Activated T-cell treated with anti-CD3 and anti-CD28 coated beads, Interleukin-2, amount 50 U/mL, for 72 hours (primary cell): ENCODE results near the gene SCRN2. TPM values are rescaled to one million over a fixed set of nuclear protein-coding genes. Genes with fewer than 3 reads are reported as not detected.
A peak's percentile ranks its signal among the peaks of the same experiment; 100 is the strongest.

ENCODE experiments used
- ATAC-seq, 2 donors: fragments of 150-1000 bp; cut with Tn5 transposase; replicated peaks in 1 of 2; 2 replicates each; pipeline ENCODE4 v1.10.0; 2021; ENCODE audit warnings: moderate library complexity in 2 of 2, mild to moderate bottlenecking in 1 of 2
- DNase-seq, 2 donors: peaks; one replicate each; pipeline ENCODE4 v3.0.0; 2021 to 2022; ENCODE audit warnings: mixed read lengths in 1 of 2
- H3K27ac Mint-ChIP-seq: one replicate; pipeline ENCODE4 v1.8.0; 2022; ENCODE audit warnings: mild to moderate bottlenecking, moderate library complexity, mixed read lengths
- H3K27me3 Mint-ChIP-seq: one replicate; pipeline ENCODE4 v1.8.0; 2022; ENCODE audit warnings: low read depth, mixed read lengths
- H3K36me3 Mint-ChIP-seq, 2 donors: one replicate each; pipeline ENCODE4 v1.8.0; 2022; ENCODE audit warnings: mixed read lengths in 2 of 2, mild to moderate bottlenecking in 1 of 2; ENCODE audit not compliant: insufficient read depth in 2 of 2
- H3K4me1 Mint-ChIP-seq: one replicate; pipeline ENCODE4 v1.8.0; 2022; ENCODE audit warnings: low read depth, mixed read lengths
- H3K4me3 Mint-ChIP-seq, 2 donors: one replicate each; pipeline ENCODE4 v1.8.0; 2022; ENCODE audit warnings: mild to moderate bottlenecking in 2 of 2, mixed read lengths in 2 of 2, moderate library complexity in 2 of 2
- H3K9me3 Mint-ChIP-seq, 2 donors: one replicate each; pipeline ENCODE4 v1.8.0; 2022; ENCODE audit warnings: mixed read lengths in 2 of 2
- total RNA-seq, 2 donors: library from RNA; stranded (reverse); gene quantifications; one replicate each; pipeline ENCODE4 v1.2.3, GENCODE V29; 2022

SCRN2 gene
- 10 to 100 TPM; 16.1 to 17.6 TPM for total RNA-seq

- DNase-seq (peak; percentile 93 to 97), ATAC-seq (peak; percentile 92 to 94)
- Mint-ChIP-seq H3K4me1 (peaks cover 38% of the 10 kb centered on the region), H3K9me3 (no peaks in the 10 kb centered on the region), H3K27ac (peak within 1 kb of the TSS; percentile 27), H3K36me3 (peaks cover 0 to 1% of the 10 kb centered on the region in 2 donors), H3K27me3 (peaks cover 19% of the 10 kb centered on the region), H3K4me3 (peak within 1 kb of the TSS; percentile 90 to 99)
Observed at GRCh38 chr17:47840742-47841487, at the start of gene SCRN2. Gene SCRN2, minus strand, starts transcription at chr17:47841273. Its CDS starts 430 bp downstream, at chr17:47840843.

DNA sequence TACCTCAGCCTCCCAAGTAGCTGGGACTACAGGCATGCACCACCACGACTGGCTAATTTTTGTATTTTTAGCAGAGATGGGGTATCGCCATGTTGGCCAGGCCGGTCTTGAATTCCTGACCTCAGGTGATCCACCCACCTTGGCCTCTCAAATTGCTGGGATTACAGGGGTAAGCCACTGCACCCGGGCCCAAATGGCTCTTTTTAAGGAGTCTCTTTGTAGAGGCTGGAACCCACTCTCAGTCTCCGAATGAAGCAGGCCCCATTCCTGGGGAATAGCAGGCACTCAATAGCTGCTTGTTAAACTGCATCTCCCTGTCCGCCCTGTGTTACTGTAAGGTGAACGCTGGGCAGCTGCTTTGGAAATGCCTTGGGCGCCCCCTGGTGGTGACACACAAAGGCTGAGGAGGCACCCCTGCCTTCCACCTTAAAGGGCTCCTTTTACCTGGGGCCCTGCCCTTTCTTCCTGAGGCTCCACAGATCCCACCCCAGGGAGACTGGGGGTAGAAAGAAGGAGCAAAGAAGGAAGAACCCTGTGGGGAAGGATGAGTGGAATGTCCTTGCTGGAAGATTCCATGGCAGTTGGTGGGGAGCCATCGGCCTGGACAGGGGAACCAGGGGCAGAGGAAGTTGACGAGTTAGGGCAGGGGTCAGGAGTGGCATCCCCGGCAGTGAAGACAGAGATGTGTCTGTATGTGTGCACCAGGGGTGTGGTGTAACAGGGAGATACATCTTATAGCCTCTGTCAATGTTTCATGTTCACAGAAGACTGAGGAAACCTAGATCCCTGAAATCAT, 48.9 kb upstream of the SCRN2 start:
- no peaks in the 10 kb centered on the region for H3K36me3 Mint-ChIP-seq
- no peak overlapping the region for H3K4me3 Mint-ChIP-seq
- peaks cover 22% of the 10 kb centered on the region for H3K4me1 Mint-ChIP-seq
- no peaks in the 10 kb centered on the region for H3K27me3 Mint-ChIP-seq
- no peak overlapping the region for H3K27ac Mint-ChIP-seq
- ATAC-seq, result peak; percentile 98
- peak; percentile 90 to 93 for DNase-seq
- no peaks in the 10 kb centered on the region for H3K9me3 Mint-ChIP-seq

- no peaks in the 10 kb centered on the region for H3K27me3 Mint-ChIP-seq
- no peaks in the 10 kb centered on the region for H3K36me3 Mint-ChIP-seq
- peaks cover 18% of the 10 kb centered on the region for H3K4me1 Mint-ChIP-seq
- H3K27ac Mint-ChIP-seq, result no peak overlapping the region
- no peaks in the 10 kb centered on the region for H3K9me3 Mint-ChIP-seq
- no peak for ATAC-seq
- no peak overlapping the region for H3K4me3 Mint-ChIP-seq
- DNase-seq, result no peak
Observed at GRCh38 chr17:47888293-47888692, 47.2 kb upstream of the SCRN2 start.

DNA sequence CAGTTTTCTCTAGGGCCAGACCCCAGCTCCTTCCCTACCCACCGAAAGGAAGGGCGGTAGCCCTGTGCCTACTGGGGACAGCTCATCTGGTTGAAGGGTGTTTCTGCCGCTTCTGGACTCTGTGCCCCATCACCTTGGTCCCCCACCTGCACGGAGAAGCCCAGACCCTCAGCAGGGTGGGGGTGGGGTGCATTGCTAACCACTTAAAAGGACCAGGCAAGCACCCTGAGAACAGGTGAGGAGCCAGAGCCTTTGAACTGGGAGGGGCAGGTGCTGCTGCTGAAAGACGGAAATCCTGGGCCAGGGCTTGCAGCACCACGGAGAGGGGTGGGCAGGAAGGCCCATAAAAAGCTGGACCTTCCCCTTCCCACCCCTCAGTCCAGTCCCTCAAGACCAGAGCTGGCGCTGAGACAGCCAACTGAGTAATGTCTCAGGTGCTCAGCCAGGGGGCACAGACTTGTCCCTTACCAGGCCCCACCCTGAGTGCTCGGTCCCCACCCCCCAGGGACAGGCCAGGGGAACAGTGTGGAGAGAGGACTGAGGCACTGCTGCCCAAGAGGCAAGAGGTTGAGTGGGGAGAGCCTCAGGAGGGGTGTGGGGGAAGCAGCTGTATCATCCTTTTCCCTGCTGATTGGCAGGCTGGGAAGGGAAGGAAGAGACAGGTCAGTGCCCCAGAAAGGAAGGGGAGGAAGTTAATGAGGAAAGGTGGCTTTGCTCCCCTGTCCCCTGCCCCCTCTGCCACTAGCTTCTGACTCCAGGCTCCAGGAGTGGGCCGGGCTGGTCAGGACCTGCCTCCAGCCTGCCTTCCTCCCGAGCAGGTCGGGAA, 44.0 kb upstream of the SCRN2 start:
- no peak overlapping the region for H3K27ac Mint-ChIP-seq
- DNase-seq, result no peak
- H3K27me3 Mint-ChIP-seq, result no peaks in the 10 kb centered on the region
- no peak for ATAC-seq
- H3K4me3 Mint-ChIP-seq, result no peak overlapping the region
- peaks cover 20% of the 10 kb centered on the region for H3K4me1 Mint-ChIP-seq
- no peaks in the 10 kb centered on the region for H3K36me3 Mint-ChIP-seq
- H3K9me3 Mint-ChIP-seq, result no peaks in the 10 kb centered on the region

DNA sequence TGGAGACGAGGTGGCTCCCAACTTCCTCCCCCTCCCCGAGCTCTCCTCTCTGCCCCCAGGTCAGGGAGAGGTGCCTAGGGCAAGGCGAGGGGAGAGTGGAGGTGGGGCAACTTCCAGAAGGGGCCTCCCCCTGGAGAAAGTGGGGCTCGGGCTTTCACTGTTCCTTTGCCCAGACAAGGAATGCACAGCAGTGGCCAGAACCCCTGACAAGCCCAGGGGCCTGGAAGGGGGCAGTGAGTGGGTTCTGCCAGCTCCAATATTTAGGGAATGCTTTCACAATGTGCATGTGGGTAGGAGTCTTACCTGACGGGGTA, 43.3 kb upstream of the SCRN2 start:
- H3K4me3 Mint-ChIP-seq, result no peak overlapping the region
- DNase-seq (no peak), ATAC-seq (no peak)
- no peaks in the 10 kb centered on the region for H3K36me3 Mint-ChIP-seq
- no peaks in the 10 kb centered on the region for H3K9me3 Mint-ChIP-seq
- H3K27ac Mint-ChIP-seq, result no peak overlapping the region
- H3K4me1 Mint-ChIP-seq, result peaks cover 20% of the 10 kb centered on the region
- no peaks in the 10 kb centered on the region for H3K27me3 Mint-ChIP-seq

DNA sequence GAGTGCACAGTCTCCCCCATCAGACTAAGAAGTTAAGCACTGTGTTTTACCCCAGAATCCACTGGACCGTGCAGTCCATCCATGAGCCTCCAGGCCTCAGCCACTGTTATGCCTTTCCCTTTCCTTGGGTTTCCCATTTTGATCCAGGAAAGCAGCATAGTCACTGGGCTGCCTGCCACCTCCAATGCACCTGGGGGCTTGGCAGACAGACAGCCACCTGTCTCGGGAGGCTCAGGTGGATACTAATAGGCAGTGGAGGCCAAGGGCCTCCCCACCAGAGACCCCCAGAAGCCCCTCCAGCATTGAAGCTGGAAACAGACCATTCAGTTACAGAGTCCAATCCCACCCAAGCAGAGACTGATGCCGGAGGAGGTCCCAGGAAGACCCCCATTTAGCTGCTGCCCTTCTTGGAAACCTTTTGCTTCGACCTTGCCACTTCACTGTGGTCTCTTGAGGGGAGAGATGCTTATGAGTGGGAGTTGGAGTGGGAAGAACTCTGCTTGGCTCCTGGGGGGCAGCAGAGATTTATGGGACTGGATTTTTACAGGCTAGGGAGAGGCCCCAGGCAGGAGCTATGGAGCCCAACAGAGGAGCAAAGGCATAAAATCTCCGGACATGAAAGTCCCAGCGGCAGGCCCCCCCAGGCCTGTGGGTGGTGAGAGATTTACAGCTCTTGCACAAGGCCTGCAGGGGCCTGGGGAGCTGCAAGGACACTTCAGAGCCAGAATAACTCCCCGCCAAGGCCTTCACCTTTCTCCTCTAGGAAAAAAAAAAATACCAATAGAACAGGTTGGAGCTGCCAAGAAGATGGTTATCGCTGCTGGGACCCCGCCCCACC, 42.7 kb upstream of the SCRN2 start:
- H3K36me3 Mint-ChIP-seq, result no peaks in the 10 kb centered on the region
- no peak for ATAC-seq
- H3K9me3 Mint-ChIP-seq, result no peaks in the 10 kb centered on the region
- H3K27ac Mint-ChIP-seq, result no peak overlapping the region
- H3K4me3 Mint-ChIP-seq, result no peak overlapping the region
- H3K27me3 Mint-ChIP-seq, result no peaks in the 10 kb centered on the region
- no peak for DNase-seq
- peaks cover 26% of the 10 kb centered on the region for H3K4me1 Mint-ChIP-seq

- no peak overlapping the region for H3K27ac Mint-ChIP-seq
- DNase-seq (no peak), ATAC-seq (no peak)
- peaks cover 27% of the 10 kb centered on the region for H3K4me1 Mint-ChIP-seq
- H3K36me3 Mint-ChIP-seq, result no peaks in the 10 kb centered on the region
- H3K27me3 Mint-ChIP-seq, result peaks cover 5% of the 10 kb centered on the region
- H3K9me3 Mint-ChIP-seq, result no peaks in the 10 kb centered on the region
- H3K4me3 Mint-ChIP-seq, result no peak overlapping the region
Observed at GRCh38 chr17:47882695-47883588, 41.9 kb upstream of the SCRN2 start.

GRCh38 chr17:47882247-47882646, 41.2 kb upstream of the SCRN2 start:
- DNase-seq (no peak), ATAC-seq (no peak)
- Mint-ChIP-seq H3K4me3 (no peak overlapping the region), H3K4me1 (peaks cover 27% of the 10 kb centered on the region), H3K27ac (no peak overlapping the region), H3K27me3 (peaks cover 11% of the 10 kb centered on the region), H3K9me3 (no peaks in the 10 kb centered on the region), H3K36me3 (no peaks in the 10 kb centered on the region)

- H3K9me3 Mint-ChIP-seq, result no peaks in the 10 kb centered on the region
- peaks cover 14% of the 10 kb centered on the region for H3K27me3 Mint-ChIP-seq
- H3K4me1 Mint-ChIP-seq, result peaks cover 19% of the 10 kb centered on the region
- ATAC-seq (no peak), DNase-seq (no peak)
- no peak overlapping the region for H3K4me3 Mint-ChIP-seq
- H3K27ac Mint-ChIP-seq, result no peak overlapping the region
- H3K36me3 Mint-ChIP-seq, result no peaks in the 10 kb centered on the region
Observed at GRCh38 chr17:47879776-47880454, 38.8 kb upstream of the SCRN2 start.

DNA sequence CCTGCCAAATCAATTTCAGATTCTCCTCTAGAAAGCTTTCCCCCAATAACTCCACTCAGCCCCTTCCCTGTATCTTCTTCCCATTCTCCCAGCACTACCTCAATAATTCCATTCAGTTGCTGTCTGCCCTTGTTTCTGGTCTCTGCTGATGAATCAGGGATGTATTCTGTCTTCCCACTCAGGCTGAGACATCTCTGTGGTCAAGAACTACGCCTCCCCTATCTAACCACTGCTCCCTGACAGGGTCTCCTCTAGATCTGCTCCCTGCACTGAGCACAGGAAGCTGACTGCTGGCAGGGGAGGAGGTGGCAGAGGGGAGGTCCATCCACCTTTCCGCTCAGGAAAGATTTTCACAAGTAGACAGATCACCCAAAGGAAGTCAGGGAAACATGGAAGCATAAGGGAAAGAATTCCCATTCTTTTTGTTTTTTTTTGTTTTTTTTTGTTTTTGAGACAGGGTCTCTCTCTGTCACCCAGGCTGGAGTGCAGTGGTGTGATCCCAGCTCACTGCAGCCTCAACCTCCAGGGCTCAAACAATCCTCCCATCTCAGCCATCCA, 38.0 kb upstream of the SCRN2 start:
- Mint-ChIP-seq H3K36me3 (no peaks in the 10 kb centered on the region), H3K4me3 (no peak overlapping the region), H3K27me3 (peaks cover 22% of the 10 kb centered on the region), H3K9me3 (no peaks in the 10 kb centered on the region), H3K27ac (no peak overlapping the region), H3K4me1 (peaks cover 17% of the 10 kb centered on the region)
- ATAC-seq (peak; percentile 77 to 83), DNase-seq (peak in 1 of 2 donors; percentile 22)
